ENCODE results near the gene ICA1L.
"Not testable (repeated sequence)": the region's sequence is repeated elsewhere in the genome, so short reads cannot be mapped to it uniquely, and the experiment has no call there.

The ICA1L gene

GRCh38 chr2:202847693-202848524 lies 23.7 kb downstream of the ICA1L start:
- DNase-seq, result no peak

GRCh38 chr2:202844656-202845055 lies 26.9 kb downstream of the ICA1L start:
- DNase-seq, result no peak

GRCh38 chr2:202842690-202843089 lies 28.9 kb downstream of the ICA1L start:
- no peak for DNase-seq

- DNase-seq, result no peak
These were observed 30.3 kb downstream of the ICA1L start for GRCh38 chr2:202841090-202841867.

GRCh38 chr2:202831242-202832220 lies 40.0 kb downstream of the ICA1L start:
- DNase-seq, result no peak

- DNase-seq, result no peak
These were observed 46.7 kb downstream of the ICA1L start for GRCh38 chr2:202824901-202825300.

- no peak for DNase-seq
These were observed 49.2 kb downstream of the ICA1L start for GRCh38 chr2:202822411-202822810.

GRCh38 chr2:202821206-202822160 lies 50.1 kb downstream of the ICA1L start:
- DNase-seq, result no peak

- no peak for DNase-seq
These were observed 53.2 kb downstream of the ICA1L start for GRCh38 chr2:202818321-202818720.

- DNase-seq, result no peak
These were observed 53.8 kb downstream of the ICA1L start for GRCh38 chr2:202817771-202818170.

GRCh38 chr2:202815548-202816360 lies 55.8 kb downstream of the ICA1L start:
- no peak for DNase-seq

GRCh38 chr2:202814226-202814625 lies 57.3 kb downstream of the ICA1L start:
- no peak for DNase-seq

GRCh38 chr2:202813387-202813786 lies 58.2 kb downstream of the ICA1L start:
- no peak for DNase-seq

GRCh38 chr2:202808754-202809153 lies 62.8 kb downstream of the ICA1L start:
- DNase-seq, result no peak

GRCh38 chr2:202807431-202808138 lies 64.0 kb downstream of the ICA1L start:
- DNase-seq, result not testable (repeated sequence)

GRCh38 chr2:202805911-202806310 lies 65.7 kb downstream of the ICA1L start:
- not testable (repeated sequence) for DNase-seq

- no peak for DNase-seq
These were observed 73.6 kb downstream of the ICA1L start for GRCh38 chr2:202797944-202798343.

- DNase-seq, result no peak
These were observed 80.9 kb downstream of the ICA1L start for GRCh38 chr2:202790676-202791075.

GRCh38 chr2:202786842-202787241 lies 84.7 kb downstream of the ICA1L start:
- no peak for DNase-seq

GRCh38 chr2:202782940-202783558 lies 88.5 kb downstream of the ICA1L start:
- DNase-seq, result no peak
